ENCODE measurements around the gene CENATAC. TPM values are rescaled to one million over a fixed set of nuclear protein-coding genes. Genes with fewer than 3 reads are reported as not detected.

Gene CENATAC
- total RNA-seq, 1 experiment from 2014 or later, result 88.0 TPM

GRCh38 chr11:119028346-119029068 lies 30.6 kb downstream of the CENATAC start:
- ChIA-PET CTCF (no interaction called here), POLR2A (ENCODE audit: unreplicated experiment) (no interaction called here)
- intact Hi-C loops (cut with micrococcal nuclease), result no loop called here
- peak overlapping the region; percentile 99 for H3K4me2 ChIP-seq (ENCODE audit: low read length)
- H4K20me1 ChIP-seq (ENCODE audit: low read length), result no peaks in the 10 kb centered on the region
- H3K4me3 ChIP-seq (ENCODE audit: low read length), result peak overlapping the region; percentile 96; the same call in 1 of the 2 replicates
- no peaks in the 10 kb centered on the region for H3K9me3 ChIP-seq (ENCODE audit: low read length)
- H3K9me2 ChIP-seq (replicated peaks; ENCODE audit: low read length), result no peaks in the 10 kb centered on the region
- no peak overlapping the region for H2AFZ ChIP-seq (ENCODE audit: low read length)
- H3K27ac ChIP-seq (ENCODE audit: low read length), result no peak overlapping the region
- H3K79me2 ChIP-seq (ENCODE audit: low read length), result peaks cover 32% of the 10 kb centered on the region
- TF ChIP-seq EZH2 (IDR thresholded peaks at IDR 0.05; ENCODE audit: low read length, unreplicated experiment), result no peak
- TF ChIP-seq EZH2phosphoT487 (IDR thresholded peaks at IDR 0.05; ENCODE audit: borderline replicate concordance, low read length), result no peak
- no peak for TF ChIP-seq CTCF (conservative IDR thresholded peaks at IDR 0.05; ENCODE audit: low read depth, low read length)
- no peaks in the 10 kb centered on the region for H3K27me3 ChIP-seq (ENCODE audit: low read length)
- H3K36me3 ChIP-seq (ENCODE audit: low read depth, low read length), result peaks cover 20% of the 10 kb centered on the region
- no peak overlapping the region for H3K9ac ChIP-seq (ENCODE audit: low read length)
- DNase-seq (no peak), ATAC-seq (no peak)
- no TSS peak for BruUV-seq (replicated peaks)
- peaks cover 5% of the 10 kb centered on the region for H3F3A ChIP-seq (ENCODE audit: low read length, unreplicated experiment)
- H3K4me1 ChIP-seq (ENCODE audit: insufficient read depth, low read length), result peaks cover 16% of the 10 kb centered on the region

- POLR2A ChIA-PET (ENCODE audit: unreplicated experiment), result interaction anchor here (0.6 kb wide), 1 partner anchor 9 kb away, joined by 4 read pairs; no protein-coding TSS in a partner anchor
- H3K27me3 ChIP-seq (ENCODE audit: low read length), result no peaks in the 10 kb centered on the region
- BruUV-seq (replicated peaks), result no TSS peak
Observed at GRCh38 chr11:119029069-119029339, 31.1 kb downstream of the CENATAC start.

More at GRCh38 chr11:119029069-119029339, 31.1 kb downstream of the CENATAC start:
- no peak for DNase-seq
- Histone ChIP-seq H3K4me3 (ENCODE audit: low read length) (peak overlapping the region; percentile 96), H3K9me2 (replicated peaks; ENCODE audit: low read length) (no peaks in the 10 kb centered on the region), H3F3A (ENCODE audit: low read length, unreplicated experiment) (peaks cover under 1% of the 10 kb centered on the region), H3K36me3 (ENCODE audit: low read depth, low read length) (peaks cover 15% of the 10 kb centered on the region; the same call in 1 of the 2 replicates), H3K4me1 (ENCODE audit: insufficient read depth, low read length) (peaks cover 16% of the 10 kb centered on the region), H4K20me1 (ENCODE audit: low read length) (no peaks in the 10 kb centered on the region), H3K79me2 (ENCODE audit: low read length) (peaks cover 27% of the 10 kb centered on the region), H2AFZ (ENCODE audit: low read length) (no peak overlapping the region), H3K9me3 (ENCODE audit: low read length) (no peaks in the 10 kb centered on the region), H3K27ac (ENCODE audit: low read length) (no peak overlapping the region), H3K4me2 (ENCODE audit: low read length) (peak overlapping the region; percentile 99), H3K9ac (ENCODE audit: low read length) (no peak overlapping the region)
- no peak for ATAC-seq
- intact Hi-C loops (cut with micrococcal nuclease), result no loop called here
- CTCF ChIA-PET, result no interaction called here
- no peak for TF ChIP-seq EZH2 (IDR thresholded peaks at IDR 0.05; ENCODE audit: low read length, unreplicated experiment)
- no peak for TF ChIP-seq EZH2phosphoT487 (IDR thresholded peaks at IDR 0.05; ENCODE audit: borderline replicate concordance, low read length)
- TF ChIP-seq CTCF (conservative IDR thresholded peaks at IDR 0.05; ENCODE audit: low read depth, low read length), result no peak

All from PC-3 (cell line).